SU-DHL-6 (cell line): ENCODE data around the gene RTEL1.

ENCODE experiments used
- CTCF ChIP-seq: fragments of 200-600 bp; sonication (generic); IDR thresholded peaks from one replicate; pipeline ENCODE4 v1.5.1; 2017; ENCODE audit warnings: antibody characterized with exemption, mild to moderate bottlenecking, low read length, moderate library complexity; ENCODE audit not compliant: insufficient read depth, poor library complexity, severe bottlenecking
- EZH2phosphoT487 ChIP-seq: fragments of 200-600 bp; sonication (generic), shearing (Covaris generic); conservative IDR thresholded peaks from 2 replicates; pipeline ENCODE4 v1.6.1; 2018; ENCODE audit warnings: mild to moderate bottlenecking, antibody characterized with exemption, low read length, moderate library complexity, mixed read lengths

- TF ChIP-seq CTCF (no peak), EZH2phosphoT487 (no peak)
Observed at GRCh38 chr20:63699466-63700198, 41.5 kb downstream of the RTEL1 start.
